HG03571 (cell line): ENCODE data around the gene REXO2.

Source experiments
- ATAC-seq: cut with Tn5 transposase; IDR thresholded peaks from one replicate; pipeline ENCODE4 v1.9.1; 2021; ENCODE audit not compliant: unreplicated experiment

REXO2 gene

DNA sequence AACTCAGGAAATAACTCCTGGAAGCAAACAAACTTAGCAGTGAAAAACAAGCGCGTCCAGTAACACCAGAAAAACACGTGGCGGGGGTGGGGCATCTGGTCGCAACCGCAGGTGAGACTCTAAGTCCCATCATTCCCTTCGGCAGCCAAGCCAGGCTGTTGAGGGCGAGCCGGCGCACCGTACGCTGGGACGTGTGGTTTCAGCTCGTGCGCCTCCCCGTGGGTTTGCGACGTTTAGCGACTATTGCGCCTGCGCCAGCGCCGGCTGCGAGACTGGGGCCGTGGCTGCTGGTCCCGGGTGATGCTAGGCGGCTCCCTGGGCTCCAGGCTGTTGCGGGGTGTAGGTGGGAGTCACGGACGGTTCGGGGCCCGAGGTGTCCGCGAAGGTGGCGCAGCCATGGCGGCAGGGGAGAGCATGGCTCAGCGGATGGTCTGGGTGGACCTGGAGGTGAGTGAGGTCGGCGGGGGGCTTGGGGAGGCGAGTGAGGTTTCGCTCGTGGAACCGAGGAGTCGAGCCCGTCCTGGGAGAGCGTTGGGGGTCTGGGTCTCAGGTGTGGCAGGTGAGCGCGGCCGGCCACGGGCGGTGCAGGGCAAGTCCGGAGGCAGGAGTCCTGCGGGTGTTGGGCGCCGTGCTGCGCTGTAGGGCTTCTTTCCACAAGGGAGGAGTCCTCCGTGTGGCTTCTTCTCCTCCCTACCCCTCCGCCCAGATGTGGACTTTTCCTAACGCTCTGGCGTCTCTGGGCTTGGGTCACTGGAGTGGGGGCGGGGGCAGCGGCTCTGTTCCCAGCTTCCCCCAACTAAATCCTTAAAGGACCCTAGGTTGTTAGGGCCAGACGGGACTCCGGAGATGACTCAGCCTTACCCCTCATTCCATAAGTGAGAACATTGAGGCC lies at the start of gene REXO2:
Gene REXO2, plus strand, starts transcription at position 239 of the 892 bp plus-strand sequence. Its CDS starts 62 bp downstream, at position 301.
- peak; percentile 99 for ATAC-seq

DNA sequence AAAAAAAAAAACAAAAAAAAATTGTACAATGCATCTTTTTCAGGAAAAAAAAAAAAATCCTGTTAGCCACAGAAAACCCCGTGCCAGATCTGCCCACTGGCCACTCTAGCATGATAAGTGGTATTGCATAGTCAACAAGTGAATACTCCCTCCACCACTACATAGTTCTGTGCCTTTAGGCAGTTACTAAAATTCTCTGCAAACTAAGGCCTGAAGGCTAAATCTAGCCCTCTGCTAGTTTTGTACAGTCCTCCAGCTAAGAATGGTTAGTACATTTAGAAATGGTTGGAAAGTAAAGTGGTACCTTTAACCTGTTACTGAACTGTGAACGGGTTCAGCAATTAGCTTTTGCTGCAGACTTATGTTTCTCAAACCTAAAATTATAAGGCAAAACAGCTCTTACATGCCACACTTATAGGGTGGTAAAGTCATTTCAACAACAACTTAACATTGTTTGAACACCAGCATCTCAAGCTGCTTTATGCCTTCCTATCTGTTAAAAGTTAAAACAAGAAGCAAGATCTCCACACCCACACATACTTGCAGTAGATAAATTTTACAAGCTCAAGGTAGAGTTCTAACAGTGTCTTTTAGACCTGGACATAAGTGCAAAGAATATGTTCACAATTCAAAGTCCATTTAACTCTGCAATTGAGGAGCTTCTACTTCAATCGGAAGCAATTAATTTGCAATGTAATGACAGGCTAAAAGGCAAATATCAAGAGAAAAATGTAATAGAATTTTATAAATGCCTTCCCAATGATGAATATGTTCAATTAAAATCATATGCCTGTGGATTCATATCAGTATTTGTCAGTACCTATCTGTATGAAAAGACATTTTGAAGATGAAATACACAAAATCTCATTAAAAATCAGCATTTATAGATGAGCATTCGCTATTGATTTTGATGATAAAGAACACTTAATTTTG lies 46.3 kb upstream of the REXO2 start:
- ATAC-seq: no peak

GRCh38 chr11:114395736-114396135 lies 43.5 kb upstream of the REXO2 start:
- ATAC-seq: no peak

DNA sequence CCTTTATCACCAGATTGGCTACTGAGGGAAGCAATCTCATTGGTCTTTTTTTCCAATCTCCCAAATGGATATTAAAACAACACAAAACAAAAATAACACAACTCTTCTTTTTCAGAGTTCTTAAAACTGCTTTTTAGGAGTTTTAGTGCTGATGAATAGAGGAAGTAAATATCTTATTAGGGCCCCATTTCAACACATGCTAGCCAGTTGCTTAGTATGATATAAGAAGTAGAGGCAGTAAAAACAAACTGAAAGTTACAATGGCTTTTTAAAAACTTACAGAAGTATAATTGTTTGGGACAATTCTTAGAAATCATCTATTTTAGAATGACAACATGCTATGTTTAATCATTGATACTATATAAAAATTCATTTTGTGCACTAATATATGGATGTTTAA lies 42.4 kb upstream of the REXO2 start:
- ATAC-seq: no peak

DNA sequence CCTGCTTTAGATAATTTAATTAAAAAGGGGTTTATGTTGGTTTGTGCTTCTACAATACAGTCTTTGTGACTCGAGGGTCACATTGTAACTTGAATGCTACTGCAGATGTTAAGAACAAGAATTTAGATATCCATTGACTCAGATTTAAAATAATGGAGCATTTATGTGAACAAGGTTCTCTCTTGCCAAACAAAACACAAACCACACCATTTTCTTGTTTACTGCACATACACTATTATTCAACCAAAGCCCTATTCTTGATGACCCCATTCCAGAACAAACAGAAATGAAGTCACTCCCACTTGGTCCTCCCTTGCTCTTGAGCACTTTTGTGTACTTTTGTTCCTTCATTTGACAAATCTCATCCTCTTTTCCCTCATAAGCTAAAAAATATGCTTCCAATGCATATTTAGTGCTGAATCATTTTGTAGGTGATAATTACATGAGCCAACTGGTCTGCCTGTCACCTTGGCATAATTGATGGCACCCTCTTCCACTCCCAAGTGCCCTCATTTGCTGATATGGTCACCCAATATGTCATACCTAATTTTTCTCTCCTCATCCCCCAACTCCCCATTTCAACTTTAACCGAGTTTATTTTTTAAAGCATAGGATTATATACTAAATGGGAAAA lies 41.8 kb upstream of the REXO2 start:
- no peak for ATAC-seq

DNA sequence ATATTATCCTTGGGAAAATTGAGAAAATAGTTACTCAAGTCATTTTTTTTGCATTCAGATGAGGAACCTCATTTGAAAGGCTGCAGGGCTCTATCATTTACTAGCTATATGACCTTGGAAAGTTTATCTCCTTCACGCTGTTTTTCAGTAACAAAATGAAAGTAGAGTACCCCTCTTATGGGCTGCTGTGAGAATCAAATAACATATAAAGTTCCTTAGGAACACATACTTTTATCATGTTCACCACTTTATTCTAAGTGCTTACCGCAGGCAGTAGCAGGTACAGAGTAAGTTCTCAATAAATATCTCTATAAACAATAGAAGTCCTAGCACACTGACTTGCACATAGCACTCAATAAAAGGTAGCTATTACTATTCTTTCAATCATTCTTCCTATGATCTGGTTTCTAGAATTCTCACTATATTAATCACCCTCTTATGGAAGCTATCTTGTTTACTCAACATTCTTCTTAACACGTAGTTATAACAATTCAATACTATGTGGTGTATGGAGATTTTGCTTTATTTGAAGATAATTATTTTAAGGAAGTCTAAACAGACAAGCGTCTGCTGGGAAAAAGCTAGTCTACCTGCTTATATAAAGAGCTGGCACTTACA lies 40.9 kb upstream of the REXO2 start:
- ATAC-seq: no peak

DNA sequence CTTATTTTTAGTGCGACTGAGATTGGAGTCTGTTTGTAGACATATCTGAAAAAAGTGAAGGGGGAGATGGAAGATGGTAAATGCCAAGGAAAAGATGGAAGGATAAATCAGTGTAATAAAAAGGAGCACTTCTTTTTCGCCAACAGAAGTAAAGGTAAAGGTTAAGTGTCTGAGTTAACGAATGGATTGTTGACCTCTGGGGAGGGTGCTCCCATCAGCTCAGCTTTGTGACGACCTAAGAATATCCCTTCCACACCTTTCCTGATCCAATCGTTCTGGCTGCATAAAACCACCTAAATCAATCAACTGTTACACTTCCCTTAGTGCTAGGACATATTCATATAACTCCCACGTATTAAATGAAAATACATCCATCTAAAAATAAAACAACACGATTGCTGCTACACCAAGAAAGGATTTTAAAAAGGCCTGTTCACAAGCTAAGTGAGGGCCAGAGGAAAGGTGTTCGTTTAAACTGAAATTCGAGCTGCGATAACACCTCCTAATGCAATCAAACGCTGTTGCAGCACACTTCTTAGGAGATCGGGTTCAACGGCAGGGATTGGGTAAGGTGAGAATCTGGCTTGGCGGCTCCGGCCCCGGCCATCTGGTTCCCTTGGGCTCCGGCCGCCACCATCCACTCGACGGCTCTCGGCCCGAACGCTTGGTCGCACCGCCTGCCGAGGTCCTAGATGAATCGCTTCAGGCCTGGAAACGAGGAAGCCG lies 39.6 kb upstream of the REXO2 start:
- peak; percentile 28 for ATAC-seq

DNA sequence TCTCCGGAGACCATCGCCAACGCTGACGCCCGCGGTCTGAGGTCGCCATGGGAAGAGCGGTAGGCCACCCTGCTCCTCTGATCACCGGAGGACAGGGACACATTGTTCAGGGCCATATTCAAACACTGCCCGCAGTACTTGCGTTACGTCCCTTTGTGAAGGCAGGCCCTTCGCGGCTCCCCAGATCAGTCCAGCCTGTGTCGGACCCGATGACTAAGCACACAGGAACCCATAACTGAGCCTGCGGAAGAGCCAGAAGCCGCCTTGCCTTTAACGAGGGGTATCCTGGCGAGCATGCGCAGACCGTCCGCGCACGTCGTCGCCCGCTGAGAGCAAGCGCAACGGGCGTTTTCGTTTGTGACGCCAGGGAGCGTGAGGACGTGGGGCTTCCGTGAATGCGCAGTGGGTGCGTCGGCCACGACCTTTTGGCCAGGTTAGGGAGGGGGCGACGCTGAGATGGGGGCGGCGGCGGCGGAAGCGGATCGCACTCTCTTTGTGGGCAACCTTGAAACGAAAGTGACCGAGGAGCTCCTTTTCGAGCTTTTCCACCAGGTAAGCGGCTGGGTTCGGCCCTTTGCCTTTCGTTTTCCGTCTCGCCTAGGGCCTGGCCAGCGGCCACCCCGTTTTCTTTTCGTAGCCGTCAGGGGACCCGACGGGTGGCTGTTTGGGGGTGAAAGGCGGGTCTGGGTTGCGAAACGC lies 38.9 kb upstream of the REXO2 start, which contains the start of the genes C11orf71 and RBM7:
Gene C11orf71, minus strand, starts transcription at position 296 of the 699 bp plus-strand sequence. Its CDS starts 180 bp downstream, at position 116.
Gene RBM7, plus strand, starts transcription at position 451 of the 699 bp plus-strand sequence. Its CDS starts 6 bp downstream, at position 457.
- ATAC-seq: peak; percentile 95

- no peak for ATAC-seq
Measured at GRCh38 chr11:114400915-114401223, 38.4 kb upstream of the REXO2 start.

DNA sequence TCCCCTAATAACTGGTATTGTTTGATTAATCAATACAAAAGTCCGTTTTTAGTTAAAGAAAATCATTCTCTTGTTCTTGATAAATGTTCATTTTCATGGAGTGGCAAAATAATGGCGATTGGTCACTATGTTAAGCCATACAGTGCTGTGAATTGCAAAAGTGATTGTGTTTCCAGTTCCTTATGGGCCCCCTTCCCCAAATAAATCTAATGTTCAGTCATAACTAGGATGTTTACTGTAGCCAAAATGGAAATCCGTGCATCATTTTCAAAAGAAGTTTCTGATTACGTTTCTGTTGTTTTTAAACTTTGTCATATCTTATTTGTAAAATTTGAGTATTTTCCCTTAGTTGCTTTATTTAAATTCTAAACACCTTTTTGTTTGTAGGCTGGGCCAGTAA lies 38.0 kb upstream of the REXO2 start:
- ATAC-seq: no peak

- ATAC-seq: no peak
Measured at GRCh38 chr11:114412946-114413345, 26.3 kb upstream of the REXO2 start.

- no peak for ATAC-seq
Measured at GRCh38 chr11:114413958-114414357, 25.3 kb upstream of the REXO2 start.

GRCh38 chr11:114416441-114416961 lies 22.8 kb upstream of the REXO2 start:
- ATAC-seq: no peak

GRCh38 chr11:114426280-114426679 lies 13.0 kb upstream of the REXO2 start:
- no peak for ATAC-seq

DNA sequence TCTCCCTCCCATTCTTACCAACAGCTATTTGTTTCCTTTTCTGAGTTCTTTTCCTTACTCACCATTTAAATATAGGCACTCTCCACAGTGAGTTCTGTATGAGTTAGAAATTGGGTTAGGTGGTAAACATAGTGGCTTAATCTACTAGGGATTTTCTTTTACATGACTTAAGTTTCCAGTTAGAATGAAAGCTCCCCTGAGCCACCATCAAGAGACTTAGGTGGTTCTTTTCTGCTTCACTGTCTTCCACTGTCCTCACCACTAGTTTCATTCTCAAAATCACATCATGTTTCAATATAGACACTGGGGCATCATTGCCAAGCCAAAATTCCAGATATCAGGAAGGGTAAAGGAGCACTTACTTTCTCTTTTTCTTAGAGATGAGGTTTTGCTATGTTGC lies 9.0 kb upstream of the REXO2 start:
- ATAC-seq: no peak

- no peak for ATAC-seq
Measured at GRCh38 chr11:114432893-114433292, 6.4 kb upstream of the REXO2 start.

GRCh38 chr11:114433376-114433775 lies 5.9 kb upstream of the REXO2 start:
- no peak for ATAC-seq

DNA sequence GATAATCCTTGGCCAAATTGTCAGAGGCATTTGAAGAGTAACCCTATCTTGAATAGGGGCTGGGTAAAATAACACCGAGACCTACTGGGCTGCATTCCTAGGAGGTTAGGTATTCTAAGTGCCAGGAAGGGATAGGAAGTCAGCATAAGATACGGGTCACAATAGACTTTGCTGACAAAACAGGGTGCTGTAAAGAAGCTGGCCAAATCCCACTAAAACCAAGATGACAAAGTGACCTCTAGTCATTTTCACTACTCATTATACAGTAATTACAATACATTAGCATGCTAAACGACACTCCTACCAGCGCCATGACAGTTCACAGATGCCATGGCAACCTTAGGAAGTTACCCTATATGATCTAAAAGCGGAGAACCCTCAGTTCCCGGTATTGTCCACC lies 964 bp upstream of the REXO2 start:
- ATAC-seq: no peak
